NCI-H1694 (cell line): ENCODE data around the gene PPM1B.
"Not testable (repeated sequence)": the region's sequence is repeated elsewhere in the genome, so short reads cannot be mapped to it uniquely, and the experiment has no call there.

Source experiments
- DNase-seq: peaks from one replicate; lab custom pipeline; 2025; lab: John Stamatoyannopoulos, UW

Gene PPM1B

DNA sequence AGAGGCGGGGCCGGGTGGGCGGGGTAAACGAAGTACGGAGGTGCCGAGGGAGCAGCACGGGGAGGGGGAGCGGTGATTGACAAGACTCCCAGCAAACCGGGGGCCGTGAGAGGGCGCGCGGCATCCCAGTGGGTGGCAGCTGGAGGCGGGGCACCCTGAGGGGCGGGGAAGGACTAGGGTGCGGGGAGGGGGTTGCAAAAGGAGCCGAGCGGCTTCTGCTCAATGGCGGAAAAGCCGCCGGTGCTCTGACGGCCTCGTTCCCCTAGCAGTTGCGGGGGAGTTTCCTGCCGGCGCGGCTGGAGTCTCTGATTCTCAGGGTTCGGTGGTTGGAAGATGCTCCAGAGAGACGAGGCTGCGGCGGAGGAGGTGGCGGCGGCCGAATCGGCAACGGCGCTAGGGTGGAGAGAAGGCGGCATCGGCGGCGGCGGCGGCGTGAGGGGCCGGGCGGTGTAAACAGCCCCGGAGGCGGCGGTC, at the start of gene PPM1B:
Gene PPM1B (plus strand): TSS at position 195 of the 474 bp plus-strand sequence. CDS start 32,325 bp downstream, outside the sequence.
- DNase-seq = no peak

DNA sequence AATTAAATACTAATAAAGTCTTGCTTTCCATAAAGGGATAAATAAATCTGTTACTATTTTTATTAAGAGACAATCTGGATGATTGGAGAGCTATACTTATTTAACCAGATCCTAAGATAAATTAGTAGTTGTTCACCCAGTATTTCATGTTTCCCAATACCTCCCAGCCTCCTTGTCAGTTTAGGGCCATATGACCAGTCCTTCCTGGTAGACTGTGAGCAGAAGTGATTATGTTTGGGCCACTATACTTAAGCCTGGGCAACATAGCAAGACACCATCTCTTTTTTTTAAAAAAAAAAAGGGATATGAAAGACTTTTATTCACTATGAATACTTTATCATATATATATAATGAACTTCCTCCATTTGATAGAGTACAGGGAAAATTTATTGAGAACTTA, 48.8 kb upstream of the PPM1B start:
- DNase-seq = no peak

DNA sequence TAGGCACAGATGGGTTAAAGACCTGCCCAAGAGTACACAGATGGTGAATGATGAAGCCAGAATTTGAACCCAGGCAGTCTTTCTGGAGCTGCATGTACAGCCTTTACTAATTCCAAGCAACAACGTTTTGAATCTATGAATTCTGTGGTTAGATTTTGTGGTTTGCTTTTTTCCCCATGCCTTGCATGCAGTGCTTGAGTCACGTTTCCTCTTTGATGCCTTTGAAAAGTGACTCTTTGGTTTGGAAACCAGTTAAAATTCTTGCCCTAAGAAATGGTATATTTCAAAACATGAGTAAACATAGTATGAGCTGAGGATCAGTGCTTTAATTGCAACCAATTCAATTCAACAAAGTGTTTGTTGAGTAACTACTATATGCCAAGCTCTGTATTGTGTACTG, 48.2 kb upstream of the PPM1B start:
- DNase-seq = no peak

DNA sequence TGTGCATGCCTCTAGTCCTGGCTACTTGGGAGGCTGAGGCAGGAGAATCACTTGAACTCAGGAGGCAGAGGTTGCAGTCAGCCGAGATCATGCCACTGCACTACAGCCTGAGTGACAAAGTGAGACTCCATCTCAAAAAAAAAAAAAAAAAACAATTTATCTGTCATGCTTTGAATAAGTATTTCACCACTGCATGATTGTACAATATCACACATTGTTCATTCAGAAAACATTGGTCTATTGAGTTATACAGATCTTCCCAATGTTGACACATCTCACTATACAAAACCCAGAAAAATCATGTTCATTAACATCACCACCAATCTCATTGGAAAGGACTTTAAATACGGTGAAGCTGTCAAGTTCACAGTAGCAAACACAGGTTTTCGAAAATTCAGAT, 46.8 kb upstream of the PPM1B start:
- DNase-seq = no peak

DNA sequence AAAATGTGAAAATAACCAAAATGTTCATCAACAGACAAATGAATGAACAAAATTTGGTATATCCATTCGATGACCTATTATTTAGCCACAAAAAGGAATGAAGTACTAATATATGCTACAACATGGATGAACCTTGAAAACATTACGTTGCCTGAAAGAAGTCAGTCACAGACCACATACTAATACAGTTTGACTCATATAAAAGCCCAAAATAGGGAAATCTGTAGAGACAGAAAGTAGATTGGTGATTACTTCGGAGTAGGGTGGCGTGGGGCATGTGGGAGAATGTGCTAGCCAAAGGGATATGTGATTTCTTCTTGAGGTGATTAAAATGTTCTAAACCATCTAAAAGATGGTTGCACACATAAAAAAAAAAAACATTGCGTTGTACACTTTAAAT, 44.2 kb upstream of the PPM1B start:
- DNase-seq = no peak

DNA sequence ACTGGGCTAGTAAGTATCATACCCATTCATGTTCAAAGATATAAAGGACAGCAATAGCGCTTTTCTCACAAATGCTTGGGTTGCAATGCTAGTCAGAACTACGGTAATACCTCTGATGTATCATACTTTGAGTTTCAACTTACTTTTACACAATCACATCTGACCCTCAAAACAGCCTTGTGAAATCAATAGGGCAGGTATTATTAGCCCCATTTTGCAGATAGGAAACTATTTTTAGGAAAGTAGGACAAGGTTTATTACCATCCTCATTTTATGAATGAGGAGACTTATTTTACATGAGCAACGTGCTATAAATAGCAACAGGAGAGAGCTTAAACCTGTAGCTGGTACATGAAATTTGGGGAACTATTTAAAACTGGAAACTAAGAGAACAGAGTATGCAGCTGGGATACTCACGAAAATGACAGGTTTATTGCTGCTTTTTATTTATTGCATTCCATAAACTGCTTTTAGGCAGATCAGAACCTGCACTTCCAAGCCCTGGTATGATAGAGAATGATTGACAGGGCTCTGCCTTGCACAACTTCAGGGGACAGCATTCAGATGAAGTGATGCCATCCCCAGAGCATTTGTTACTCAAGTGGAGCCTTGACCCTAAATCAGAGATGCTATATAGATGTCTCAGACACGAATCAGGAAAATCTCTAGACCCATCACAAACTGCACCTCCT, 42.4 kb upstream of the PPM1B start:
- no peak for DNase-seq

DNA sequence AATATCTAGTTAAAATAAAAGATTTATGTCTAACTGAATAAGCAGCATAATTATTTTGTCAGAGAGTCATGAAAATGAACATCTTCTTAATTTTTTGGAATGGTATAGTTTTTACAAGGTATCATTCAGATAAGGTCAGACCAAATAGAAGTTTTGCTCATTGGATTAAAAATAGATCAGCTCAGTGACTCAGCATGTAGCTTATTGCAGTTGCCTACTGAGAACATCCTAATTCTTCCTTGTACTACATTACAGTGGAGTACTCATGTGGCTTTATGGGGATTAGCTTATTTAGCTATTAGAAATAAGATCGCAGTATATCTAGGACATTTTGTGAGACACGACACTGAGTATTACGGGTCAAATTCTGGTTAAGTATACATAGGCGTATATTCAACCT, 38.2 kb upstream of the PPM1B start:
- DNase-seq = no peak

DNA sequence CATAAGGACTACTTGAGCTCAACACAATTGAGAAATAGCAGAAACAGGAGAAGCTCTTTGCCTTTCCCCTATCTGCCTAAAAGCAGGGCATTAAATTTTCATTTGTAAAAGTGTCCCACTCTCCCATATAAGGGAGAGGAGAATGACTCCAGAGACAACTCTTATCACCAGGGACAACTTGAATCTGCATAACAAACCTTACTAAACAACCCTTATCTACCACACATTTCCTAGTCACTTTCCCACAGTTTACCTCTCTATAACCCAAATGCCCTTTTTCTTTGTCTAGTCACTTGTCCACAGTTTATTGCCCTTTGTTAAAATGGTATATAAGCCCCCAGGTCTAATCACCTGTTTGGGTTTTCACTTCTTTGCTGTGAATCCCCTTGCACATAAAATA, 37.5 kb upstream of the PPM1B start:
- no peak for DNase-seq

DNA sequence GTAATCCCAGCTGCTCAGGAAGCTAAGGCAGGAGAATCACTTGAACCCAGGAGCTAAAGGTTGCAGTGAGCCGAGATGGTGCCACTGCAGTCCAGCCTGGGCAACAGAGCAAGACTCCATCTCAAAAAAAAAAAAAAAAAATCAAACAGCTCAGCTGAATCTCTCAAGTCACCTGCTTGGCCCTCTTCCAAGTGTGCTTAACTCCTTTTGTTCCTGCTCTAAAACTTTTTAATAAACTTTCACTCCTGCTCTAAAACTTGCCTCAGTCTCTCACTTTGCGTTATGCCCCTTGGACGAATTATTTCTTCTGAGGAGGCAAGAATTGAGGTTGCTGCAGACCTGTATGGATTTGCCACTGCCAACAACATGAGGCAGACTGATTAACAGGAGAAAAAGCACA, 35.1 kb upstream of the PPM1B start:
- not testable (repeated sequence) for DNase-seq

DNA sequence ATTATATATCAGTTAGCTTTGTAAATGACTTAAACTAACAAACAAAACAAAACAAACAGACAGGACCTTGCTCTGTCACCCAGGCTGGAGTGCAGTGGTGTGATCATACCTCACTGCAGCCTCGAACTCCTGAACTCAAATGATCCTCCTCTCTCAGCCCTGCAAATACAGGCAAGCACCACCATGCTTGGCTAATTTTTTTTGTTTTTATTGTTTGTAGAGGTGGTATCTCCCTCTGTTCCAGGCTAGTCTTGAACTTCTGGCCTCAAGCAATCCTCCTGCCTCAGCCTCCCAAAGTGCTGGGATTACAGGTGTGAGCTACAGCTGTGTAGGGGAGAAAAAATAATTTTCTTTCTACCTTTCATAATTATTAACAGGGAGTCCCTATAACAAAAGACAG, 33.8 kb upstream of the PPM1B start:
- DNase-seq = no peak

DNA sequence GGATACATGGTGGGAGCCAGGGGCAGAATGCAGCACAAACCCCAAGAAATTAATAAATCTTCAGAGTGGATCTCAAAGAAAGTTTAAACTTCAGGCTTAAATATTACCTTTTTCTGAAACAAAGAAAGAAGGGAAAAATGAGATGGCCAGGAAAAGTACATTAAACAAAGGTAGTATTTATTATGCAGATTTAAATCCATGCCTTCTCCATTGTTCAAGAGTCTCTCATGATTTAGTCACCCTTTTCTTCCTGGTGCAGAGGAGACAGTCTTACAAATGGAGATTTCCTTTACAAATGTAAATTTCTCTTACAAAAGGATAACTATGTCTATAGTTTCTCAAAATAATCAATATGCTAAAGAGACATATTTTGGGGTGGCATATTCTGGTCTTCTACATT, 33.4 kb upstream of the PPM1B start:
- no peak for DNase-seq

DNA sequence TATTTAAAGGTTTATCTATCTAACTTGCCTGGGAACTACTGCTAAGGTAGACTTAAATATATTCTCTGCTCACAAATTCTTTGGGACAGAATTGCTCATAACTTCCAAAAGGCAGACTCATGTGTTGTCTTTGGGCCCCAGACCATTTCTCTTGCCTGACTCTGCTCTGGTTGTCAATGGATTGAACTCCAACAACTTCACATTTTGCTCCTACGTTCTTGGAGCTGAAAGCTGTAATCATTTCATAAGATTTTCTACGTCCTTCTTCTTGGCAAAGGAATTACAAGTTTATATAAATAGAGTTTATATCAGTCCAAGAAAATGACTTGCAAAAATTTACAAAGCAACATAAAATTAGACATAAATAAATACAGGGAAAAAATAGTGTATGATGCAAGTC, 32.9 kb upstream of the PPM1B start:
- DNase-seq = no peak

DNA sequence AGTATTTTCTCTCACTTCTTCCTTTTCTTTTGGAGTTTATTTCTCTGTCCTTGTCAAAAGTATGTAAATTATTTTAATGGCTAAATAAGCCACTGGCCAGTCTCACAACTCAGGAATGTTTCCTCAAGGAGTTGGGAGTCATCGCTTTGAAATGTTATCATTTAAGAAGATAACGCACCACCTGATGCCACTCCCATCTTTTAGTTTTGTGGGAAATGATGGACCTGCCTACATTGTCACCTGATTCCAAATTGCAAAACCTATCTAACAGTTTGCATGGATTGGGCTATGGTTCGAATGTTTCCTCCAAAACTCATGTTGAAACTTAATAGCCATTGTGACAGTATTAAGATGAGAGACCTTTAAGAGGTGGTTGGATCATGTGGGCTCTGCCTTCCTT, 32.4 kb upstream of the PPM1B start:
- no peak for DNase-seq

DNA sequence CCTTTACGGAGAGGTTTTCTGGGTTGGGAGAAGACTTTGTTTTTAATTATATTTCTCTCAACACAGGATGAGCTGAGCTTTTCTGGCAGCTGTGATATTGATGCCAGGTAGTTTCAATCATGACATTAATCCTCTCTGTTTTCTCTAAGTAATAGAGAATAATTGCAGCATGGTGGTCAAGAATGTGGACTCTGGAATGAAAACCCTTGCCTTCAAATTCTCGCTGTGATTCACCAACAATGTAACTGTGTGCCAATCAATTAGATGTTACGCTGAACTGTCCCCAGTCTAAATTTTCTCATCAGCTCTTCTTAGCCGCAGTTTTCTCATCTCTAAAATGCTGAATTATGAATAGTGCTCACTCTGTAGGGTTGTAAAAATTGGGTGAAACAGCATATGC, 31.6 kb upstream of the PPM1B start:
- DNase-seq = no peak

DNA sequence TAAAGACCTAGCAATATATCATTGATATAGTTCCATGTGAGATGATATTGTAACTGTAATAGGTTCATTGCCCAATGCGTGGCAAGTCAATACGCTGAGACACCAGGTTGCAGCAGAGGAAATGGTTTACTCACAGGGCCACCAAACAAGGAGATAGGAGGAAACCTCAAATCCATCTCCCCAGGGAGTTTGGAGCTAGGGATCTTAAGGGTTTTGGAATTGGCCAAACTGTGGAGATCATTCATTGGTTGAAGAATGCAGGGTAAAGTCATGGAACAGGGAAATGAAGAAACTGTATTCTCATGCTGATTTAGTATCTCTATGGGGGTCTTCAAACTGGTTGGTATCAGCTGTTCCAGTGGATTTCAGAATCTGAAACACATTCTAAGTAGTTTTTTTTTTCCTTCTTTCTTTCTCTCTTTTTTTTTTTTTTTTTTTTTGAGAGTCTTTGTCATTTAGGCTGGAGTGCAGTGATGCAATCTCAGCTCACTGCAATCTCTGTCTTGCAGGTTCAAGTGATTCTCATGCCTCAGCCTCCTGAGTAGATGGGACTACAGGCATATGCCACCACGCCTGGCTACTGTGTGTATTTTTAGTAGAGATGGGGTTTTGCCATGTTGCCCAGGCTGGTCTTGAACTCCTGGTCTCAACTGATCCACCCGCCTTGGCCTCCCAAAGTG, 30.7 kb upstream of the PPM1B start:
- DNase-seq = no peak

DNA sequence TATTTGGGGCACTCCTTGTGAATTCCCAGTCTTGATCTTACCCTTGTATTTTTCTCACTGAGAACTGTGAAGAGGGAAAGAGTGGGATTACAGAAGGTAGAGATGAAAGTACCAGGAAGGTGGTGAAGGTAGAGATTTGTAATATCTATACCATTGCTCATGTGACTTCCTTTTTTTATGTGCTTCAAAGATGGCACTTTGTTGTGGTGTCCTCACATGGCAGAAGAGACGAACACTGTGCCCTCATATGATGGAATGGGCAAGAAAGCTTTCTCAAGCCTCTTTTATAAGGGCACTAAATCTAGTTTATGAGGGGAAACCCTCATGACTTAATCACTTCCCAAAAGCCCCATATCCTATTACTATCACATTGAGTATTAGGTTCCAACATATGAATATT, 28.9 kb upstream of the PPM1B start:
- no peak for DNase-seq

DNA sequence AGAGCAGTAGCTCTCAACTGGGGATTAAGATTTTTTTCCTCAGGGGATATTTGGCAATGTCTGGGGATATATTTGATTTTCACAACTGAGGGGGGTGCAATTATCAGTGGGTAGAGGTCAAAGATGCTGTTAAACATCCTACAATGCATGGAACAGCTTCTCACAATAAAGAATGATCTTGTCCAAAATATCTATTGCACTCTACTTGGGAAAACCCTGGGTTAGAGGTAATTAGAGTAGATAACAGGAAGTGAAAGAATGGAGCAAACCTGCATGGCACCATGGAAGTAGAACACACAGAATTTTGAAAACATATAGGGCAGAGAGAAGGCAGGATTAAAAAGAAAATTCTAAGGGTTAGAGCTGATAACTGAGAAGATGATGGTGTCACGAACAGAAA, 26.4 kb upstream of the PPM1B start:
- DNase-seq = no peak

DNA sequence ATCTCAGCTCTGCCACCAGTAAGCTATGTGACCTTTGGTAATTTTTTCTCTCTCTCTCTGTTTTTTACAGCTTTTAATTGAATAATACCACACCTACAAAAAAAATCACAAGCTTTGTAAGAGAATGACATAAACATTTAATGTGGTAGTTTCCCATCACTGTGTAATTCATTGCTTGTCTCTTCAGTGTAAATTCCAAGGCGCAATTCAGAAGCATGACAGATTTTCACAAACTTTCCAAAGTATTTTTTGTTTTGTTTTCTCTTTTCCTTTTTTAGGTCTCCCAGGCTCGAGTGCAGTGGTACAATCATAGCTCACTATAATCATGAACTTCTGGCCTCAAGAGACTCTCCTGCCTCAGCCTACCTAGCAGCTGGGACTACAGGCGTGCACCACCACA, 25.0 kb upstream of the PPM1B start:
- DNase-seq = no peak

DNA sequence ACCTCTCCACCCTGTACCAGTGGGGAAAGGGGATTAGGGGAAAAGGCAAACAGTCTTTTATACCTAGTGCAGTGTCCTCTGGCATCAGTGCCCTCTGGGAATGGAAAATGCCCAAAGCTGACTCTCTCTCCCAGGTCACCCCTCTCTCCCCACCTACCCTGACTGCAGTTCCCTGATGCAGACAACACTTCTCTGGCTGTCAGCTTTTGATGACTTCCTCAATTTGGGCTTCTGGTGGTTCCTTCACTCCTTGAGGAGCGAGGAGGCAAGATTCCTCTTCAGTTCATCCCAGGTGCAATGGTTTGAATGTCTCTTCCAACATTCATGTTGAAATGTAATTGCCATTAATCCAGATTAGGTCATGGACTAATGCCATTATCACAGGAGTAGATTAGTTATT, 19.7 kb upstream of the PPM1B start:
- DNase-seq = no peak

DNA sequence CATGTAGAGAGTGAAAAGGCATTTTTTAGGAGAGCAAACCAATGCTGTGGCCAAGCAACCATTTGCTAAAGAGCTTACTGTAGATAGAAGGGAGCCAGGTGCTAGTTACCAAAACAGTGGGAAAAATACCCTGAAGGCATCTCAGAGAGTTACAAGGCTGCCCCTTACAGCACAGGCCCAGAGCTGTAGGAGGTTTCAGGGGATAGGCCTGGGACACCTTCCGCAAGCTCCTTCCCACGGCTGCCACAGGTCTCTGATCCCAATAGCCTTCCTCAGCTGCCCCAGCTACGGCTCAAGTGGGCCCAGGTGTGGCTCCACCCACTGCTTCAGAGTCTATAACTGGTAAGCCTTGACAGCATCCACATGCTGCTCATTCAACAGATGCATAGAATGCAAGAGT, 18.2 kb upstream of the PPM1B start:
- DNase-seq = no peak

DNA sequence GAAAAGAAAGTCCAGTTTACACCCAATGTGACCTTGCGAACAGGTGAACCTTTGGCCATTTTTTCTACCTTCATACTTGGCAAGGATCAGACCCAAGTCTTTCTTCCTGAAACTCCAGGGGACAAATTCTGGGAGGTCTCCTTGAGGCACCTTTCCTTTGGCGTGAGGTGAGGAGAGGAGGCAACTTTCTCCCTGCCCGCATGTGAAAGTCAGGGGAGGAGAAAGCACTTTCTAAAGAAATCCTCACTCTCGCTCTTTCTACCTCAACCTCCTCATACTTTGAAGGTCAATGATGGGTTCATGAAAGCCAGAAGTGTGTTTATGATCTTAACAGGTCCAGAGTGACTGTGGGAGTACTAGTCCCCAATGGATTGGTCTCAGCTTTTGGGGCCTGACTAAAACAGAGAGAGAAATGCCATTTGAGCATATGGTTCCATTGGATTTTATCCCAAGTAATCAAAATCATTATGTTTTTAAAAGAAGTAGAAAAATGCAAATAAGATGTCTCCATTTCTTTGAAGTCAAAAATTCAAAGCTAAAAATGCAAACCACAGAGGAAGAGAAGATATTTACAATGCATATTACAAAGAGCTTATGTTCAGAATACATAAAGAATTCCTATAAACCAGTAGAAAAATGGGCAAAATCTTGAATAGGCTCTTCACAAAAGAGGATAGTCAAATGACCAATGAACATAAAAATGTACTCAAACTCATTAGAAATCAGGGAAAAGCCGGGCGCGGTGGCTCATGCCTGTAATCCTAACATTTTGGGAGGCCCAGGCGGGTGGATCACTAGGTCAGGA, 15.6 kb upstream of the PPM1B start:
- no peak for DNase-seq

DNA sequence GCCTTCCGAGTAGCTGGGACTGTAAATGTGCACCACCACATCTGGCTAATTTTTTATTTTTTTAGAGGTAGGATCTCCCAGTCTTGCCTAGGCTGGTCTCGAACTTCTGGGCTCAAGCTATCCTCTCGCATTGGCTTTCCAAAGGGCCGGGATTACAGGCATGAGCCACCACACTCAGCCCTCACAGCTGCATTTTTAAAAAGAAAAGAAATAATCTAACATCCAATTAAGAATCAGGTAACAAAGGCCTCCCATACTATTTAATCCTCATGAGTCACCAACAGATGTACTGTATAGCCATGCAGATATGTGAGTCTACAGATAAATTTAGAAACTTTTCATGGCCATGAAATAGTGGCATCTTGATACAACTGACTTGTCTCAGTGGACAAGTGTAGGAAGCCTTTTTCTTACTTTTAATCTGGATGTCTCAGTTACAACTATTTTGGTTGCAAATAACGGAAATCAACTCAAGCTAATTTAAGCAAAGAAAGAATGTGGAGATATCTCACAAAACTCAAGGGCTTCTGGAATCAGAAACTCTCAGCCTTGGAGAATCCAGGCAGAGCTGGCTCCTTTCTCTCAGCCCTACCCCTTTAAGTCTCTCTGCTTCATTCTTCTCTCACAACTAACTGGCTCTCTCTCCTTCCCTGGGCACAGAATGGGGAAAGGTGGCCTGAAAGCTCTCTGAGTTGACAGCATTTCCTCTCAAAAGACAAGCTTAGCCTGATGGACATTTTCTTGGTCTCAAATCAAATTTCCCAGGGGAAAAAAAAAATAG, 12.8 kb upstream of the PPM1B start:
- no peak for DNase-seq
